GM12801 (cell line): ENCODE measurements around the gene ARHGAP29.

Experiments
- TF ChIP-seq, protein P1 (sequence below): IDR thresholded peaks from one replicate; pipeline ENCODE4 v1.5.1; 2011; ENCODE audit warnings: control low read depth; ENCODE audit not compliant: insufficient read length; ENCODE audit errors: extremely low read depth

ARHGAP29 gene

DNA sequence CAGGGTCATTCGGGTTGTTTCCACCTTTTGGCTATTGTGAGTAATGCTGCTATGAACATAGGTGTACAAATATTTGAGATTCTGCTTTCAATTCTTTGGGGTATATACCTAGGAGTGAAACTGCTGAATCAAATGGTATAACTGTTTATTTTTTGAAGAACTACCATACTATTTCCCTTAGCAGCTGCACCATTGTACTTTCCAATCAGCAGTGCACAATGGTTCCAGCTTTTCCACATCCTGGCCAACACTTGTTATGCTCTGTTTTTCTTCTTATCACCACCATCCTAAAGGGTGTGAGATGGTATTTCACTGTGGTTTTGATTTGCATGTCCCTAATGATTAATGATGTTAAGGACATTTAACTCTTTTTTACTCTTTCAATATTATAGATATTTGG lies 112.8 kb downstream of the ARHGAP29 start:
- TF ChIP-seq, protein P1, sequence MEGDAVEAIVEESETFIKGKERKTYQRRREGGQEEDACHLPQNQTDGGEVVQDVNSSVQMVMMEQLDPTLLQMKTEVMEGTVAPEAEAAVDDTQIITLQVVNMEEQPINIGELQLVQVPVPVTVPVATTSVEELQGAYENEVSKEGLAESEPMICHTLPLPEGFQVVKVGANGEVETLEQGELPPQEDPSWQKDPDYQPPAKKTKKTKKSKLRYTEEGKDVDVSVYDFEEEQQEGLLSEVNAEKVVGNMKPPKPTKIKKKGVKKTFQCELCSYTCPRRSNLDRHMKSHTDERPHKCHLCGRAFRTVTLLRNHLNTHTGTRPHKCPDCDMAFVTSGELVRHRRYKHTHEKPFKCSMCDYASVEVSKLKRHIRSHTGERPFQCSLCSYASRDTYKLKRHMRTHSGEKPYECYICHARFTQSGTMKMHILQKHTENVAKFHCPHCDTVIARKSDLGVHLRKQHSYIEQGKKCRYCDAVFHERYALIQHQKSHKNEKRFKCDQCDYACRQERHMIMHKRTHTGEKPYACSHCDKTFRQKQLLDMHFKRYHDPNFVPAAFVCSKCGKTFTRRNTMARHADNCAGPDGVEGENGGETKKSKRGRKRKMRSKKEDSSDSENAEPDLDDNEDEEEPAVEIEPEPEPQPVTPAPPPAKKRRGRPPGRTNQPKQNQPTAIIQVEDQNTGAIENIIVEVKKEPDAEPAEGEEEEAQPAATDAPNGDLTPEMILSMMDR = no peak

DNA sequence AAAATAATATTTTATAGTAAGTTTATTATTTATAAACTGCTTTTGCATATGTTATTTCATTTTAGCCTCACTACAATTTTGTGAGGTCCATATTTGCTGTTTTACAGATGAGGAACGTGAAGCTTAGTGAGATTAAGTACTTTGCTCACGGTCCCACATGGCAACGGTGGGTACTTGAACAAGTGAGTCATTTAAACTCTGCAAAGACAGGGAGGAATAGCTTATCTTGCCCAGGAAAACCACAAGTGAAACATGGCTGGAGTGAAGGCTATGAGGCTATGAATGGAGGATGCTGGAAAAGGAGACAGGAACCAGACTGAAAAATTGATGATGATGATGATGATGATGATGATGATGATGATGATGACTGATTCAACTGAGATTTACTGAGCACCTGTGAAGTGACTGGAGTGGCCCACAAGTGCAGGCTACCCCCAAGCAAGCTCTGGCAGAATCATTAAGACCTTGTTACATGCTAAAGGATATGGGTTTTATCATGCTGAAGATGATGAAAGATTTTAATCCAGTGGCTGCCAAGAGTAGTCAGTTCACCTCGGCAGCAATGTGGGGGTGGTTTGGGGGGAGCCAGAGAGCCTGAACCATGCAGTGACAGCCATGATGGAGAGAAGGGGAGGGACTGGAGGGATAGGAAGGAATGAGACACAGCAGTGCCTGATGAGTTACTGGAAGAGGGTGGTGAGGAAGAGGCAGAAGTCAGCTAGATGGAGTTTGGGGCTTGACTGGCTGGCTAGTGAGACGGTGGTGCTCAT lies 115.0 kb downstream of the ARHGAP29 start:
- TF ChIP-seq, protein P1 = no peak
